ENCODE data around the gene C5. TPM values are rescaled to one million over a fixed set of nuclear protein-coding genes. Genes with fewer than 3 reads are reported as not detected.
"Not testable (repeated sequence)": the region's sequence is repeated elsewhere in the genome, so short reads cannot be mapped to it uniquely, and the experiment has no call there.

Gene C5
- total RNA-seq, 1 experiment from 2014 or later = 0.66 TPM

DNA sequence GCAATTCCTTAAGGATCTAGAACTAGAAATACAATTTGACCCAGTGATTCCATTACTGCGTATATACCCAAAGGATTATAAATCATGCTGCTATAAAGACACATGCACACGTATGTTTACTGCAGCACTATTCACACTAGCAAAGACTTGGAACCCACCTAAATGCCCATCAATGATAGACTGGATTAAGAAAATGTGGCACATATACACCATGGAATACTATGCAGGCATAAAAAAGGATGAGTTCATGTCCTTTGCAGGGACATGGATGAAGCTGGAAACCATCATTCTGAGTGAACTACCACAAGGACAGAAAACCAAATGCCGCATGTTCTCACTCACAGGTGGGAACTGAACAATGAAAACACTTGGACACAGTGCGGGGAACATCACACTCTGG is 21.8 kb downstream of the C5 start:
- CTCF ChIA-PET; intact Hi-C loops (cut with micrococcal nuclease): not testable (repeated sequence)

DNA sequence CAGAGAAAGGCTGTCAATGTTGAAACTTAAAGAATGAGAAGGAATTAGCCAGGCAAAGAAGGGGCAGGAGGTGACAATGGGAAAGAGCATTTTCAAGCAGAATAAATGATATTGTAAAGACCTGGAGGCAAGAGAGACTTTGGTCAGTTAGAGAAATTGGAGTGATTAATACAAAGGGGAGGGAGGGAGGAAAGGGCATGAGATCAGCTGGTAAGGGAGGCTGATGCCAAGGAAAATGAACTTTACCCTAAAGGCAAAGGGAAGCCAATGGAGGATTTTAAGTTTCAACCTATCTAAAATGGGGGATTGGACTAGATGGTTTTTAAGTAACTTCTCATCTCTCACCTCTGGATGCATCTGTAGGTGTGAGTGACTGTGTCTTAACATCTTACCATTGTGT is 23.3 kb downstream of the C5 start:
- H4K20me1 ChIP-seq (ENCODE audit: insufficient read depth) = no peaks in the 10 kb centered on the region
- no peaks in the 10 kb centered on the region for H3K9me3 ChIP-seq (ENCODE audit: control insufficient read depth in 1 of 2, insufficient read depth in 1 of 2, low read depth in 1 of 2, low read length in 2 of 2)
- ChIA-PET RAD21 (ENCODE audit: low non-redundant PET in 1 of 2, low total read pairs in 2 of 2, uncharacterized antibody in 2 of 2, unreplicated experiment in 2 of 2) (no interaction called here), CTCF (no interaction called here), POLR2A (no interaction called here)
- no peaks in the 10 kb centered on the region for H3K27me3 ChIP-seq (ENCODE audit: insufficient read depth, low read length)
- no peak overlapping the region for H3K4me3 ChIP-seq (replicated peaks in 1 of 2; ENCODE audit: low read depth in 1 of 2, low read length in 2 of 2)
- H3K9ac ChIP-seq (ENCODE audit: low read length) = no peak overlapping the region
- no peak overlapping the region for H2AFZ ChIP-seq (ENCODE audit: low read depth, low read length, poor library complexity, severe bottlenecking)
- no peak overlapping the region for H3K4me2 ChIP-seq (ENCODE audit: low read length)
- no peak for DNase-seq (ENCODE audit: low read depth, low spot score)
- intact Hi-C loops (cut with micrococcal nuclease) = no loop called here
- H3K79me2 ChIP-seq (ENCODE audit: insufficient read depth, low read length) = no peaks in the 10 kb centered on the region
- no peak for ATAC-seq
- H3K9me2 ChIP-seq (ENCODE audit: insufficient read depth) = no peaks in the 10 kb centered on the region
- no peaks in the 10 kb centered on the region for H3K36me3 ChIP-seq (ENCODE audit: control insufficient read depth in 1 of 2, insufficient read depth in 2 of 2, low read length in 2 of 2)
- peaks cover 0 to 4% of the 10 kb centered on the region in 2 experiments; a peak in 1 of 4 replicates for H3K4me1 ChIP-seq (ENCODE audit: control insufficient read depth in 1 of 2, insufficient read depth in 2 of 2, low read length in 2 of 2)
- no peak overlapping the region for H3K27ac ChIP-seq (ENCODE audit: low read depth, low read length)
- TF ChIP-seq TCF7L2 (IDR thresholded peaks at IDR 0.05; ENCODE audit: borderline replicate concordance, extremely low read depth, insufficient read depth, insufficient read length) (no peak), SP1 (IDR thresholded peaks at IDR 0.05; ENCODE audit: low read depth) (no peak), SIN3A (IDR thresholded peaks at IDR 0.05; ENCODE audit: low read depth) (no peak), SRF (IDR thresholded peaks at IDR 0.05; ENCODE audit: low read depth) (no peak)
- TF ChIP-seq, protein P1, sequence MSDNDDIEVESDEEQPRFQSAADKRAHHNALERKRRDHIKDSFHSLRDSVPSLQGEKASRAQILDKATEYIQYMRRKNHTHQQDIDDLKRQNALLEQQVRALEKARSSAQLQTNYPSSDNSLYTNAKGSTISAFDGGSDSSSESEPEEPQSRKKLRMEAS (IDR thresholded peaks at IDR 0.05) = no peak
- no TSS peak for BruUV-seq (replicated peaks)

More for the DNA sequence above, 21.8 kb downstream of the C5 start:
- POLR2A ChIA-PET; H3K9me2 ChIP-seq (ENCODE audit: insufficient read depth); H2AFZ ChIP-seq (ENCODE audit: low read depth, low read length, poor library complexity, severe bottlenecking); DNase-seq (ENCODE audit: low read depth, low spot score); ATAC-seq; BruUV-seq (replicated peaks); H3K4me3 ChIP-seq (replicated peaks in 1 of 2; ENCODE audit: low read depth in 1 of 2, low read length in 2 of 2); H3K79me2 ChIP-seq (ENCODE audit: insufficient read depth, low read length); H3K9ac ChIP-seq (ENCODE audit: low read length); H3K9me3 ChIP-seq (ENCODE audit: control insufficient read depth in 1 of 2, insufficient read depth in 1 of 2, low read depth in 1 of 2, low read length in 2 of 2); H3K27me3 ChIP-seq (ENCODE audit: insufficient read depth, low read length); RAD21 ChIA-PET (ENCODE audit: low non-redundant PET in 1 of 2, low total read pairs in 2 of 2, uncharacterized antibody in 2 of 2, unreplicated experiment in 2 of 2); H3K4me2 ChIP-seq (ENCODE audit: low read length); H3K27ac ChIP-seq (ENCODE audit: low read depth, low read length); H4K20me1 ChIP-seq (ENCODE audit: insufficient read depth); H3K36me3 ChIP-seq (ENCODE audit: control insufficient read depth in 1 of 2, insufficient read depth in 2 of 2, low read length in 2 of 2); H3K4me1 ChIP-seq (ENCODE audit: control insufficient read depth in 1 of 2, insufficient read depth in 2 of 2, low read length in 2 of 2): not testable (repeated sequence)

Measured in HCT116 (cell line).